ENCODE measurements around the gene ADAMTSL3. TPM values are rescaled to one million over a fixed set of nuclear protein-coding genes. Genes with fewer than 3 reads are reported as not detected.

ADAMTSL3 gene
- total RNA-seq, 3 donors from 2014 or later (not counting 1 experiment from before 2014, with no cell fraction given) = 0.14 to 0.43 (median 0.25) TPM

GRCh38 chr15:83746231-83746630, 92.3 kb downstream of the ADAMTSL3 start:
- no peaks in the 10 kb centered on the region for H3K36me3 ChIP-seq (ENCODE audit: control insufficient read depth, insufficient read depth, low read length)
- no peaks in the 10 kb centered on the region for H3K4me1 ChIP-seq (ENCODE audit: control insufficient read depth, insufficient read depth, low read length)
- no peak overlapping the region for H3K4me3 Mint-ChIP-seq
- 92% methylated on average over 4 of the region's 4 CpGs for WGBS (ENCODE audit: insufficient coverage)
- intact Hi-C loops (cut with micrococcal nuclease) = no loop called here
- H3K4me1 Mint-ChIP-seq = no peaks in the 10 kb centered on the region
- H3K27me3 Mint-ChIP-seq (ENCODE audit: low read depth in 2 of 2) = no peaks in the 10 kb centered on the region
- no peak overlapping the region for H3K27ac Mint-ChIP-seq
- H3K9me3 ChIP-seq (ENCODE audit: control insufficient read depth, insufficient read depth, low read length) = no peaks in the 10 kb centered on the region
- DNase-seq (no peak), ATAC-seq (no peak)
- no peaks in the 10 kb centered on the region for H3K27me3 ChIP-seq (ENCODE audit: control insufficient read depth, insufficient read depth, low read length)
- H3K4me3 ChIP-seq (ENCODE audit: low read length) = no peak overlapping the region
- H3K27ac ChIP-seq (ENCODE audit: low read length) = no peak overlapping the region
- H3K36me3 Mint-ChIP-seq = no peaks in the 10 kb centered on the region
- no peak for TF ChIP-seq CTCF (IDR thresholded peaks at IDR 0.05)
- H3K9me3 Mint-ChIP-seq = peaks cover 0 to 2% of the 10 kb centered on the region in 2 donors

- 53% methylated on average over 4 of the region's 5 CpGs for WGBS (ENCODE audit: insufficient coverage)
- H3K4me3 Mint-ChIP-seq = no peak overlapping the region
- H3K4me1 Mint-ChIP-seq = no peaks in the 10 kb centered on the region
- no peaks in the 10 kb centered on the region for H3K4me1 ChIP-seq (ENCODE audit: control insufficient read depth, insufficient read depth, low read length)
- no peak overlapping the region for H3K27ac ChIP-seq (ENCODE audit: low read length)
- no peak for ATAC-seq
- no peaks in the 10 kb centered on the region for H3K27me3 Mint-ChIP-seq (ENCODE audit: low read depth in 2 of 2)
- H3K9me3 ChIP-seq (ENCODE audit: control insufficient read depth, insufficient read depth, low read length) = no peaks in the 10 kb centered on the region
- no peaks in the 10 kb centered on the region for H3K36me3 ChIP-seq (ENCODE audit: control insufficient read depth, insufficient read depth, low read length)
- no peak for TF ChIP-seq CTCF (IDR thresholded peaks at IDR 0.05)
- no peak overlapping the region for H3K4me3 ChIP-seq (ENCODE audit: low read length)
- no peaks in the 10 kb centered on the region for H3K36me3 Mint-ChIP-seq
- intact Hi-C loops (cut with micrococcal nuclease) = no loop called here
- peaks cover 0 to 2% of the 10 kb centered on the region in 2 donors for H3K9me3 Mint-ChIP-seq
- H3K27me3 ChIP-seq (ENCODE audit: control insufficient read depth, insufficient read depth, low read length) = no peaks in the 10 kb centered on the region
- no peak for DNase-seq
- H3K27ac Mint-ChIP-seq = no peak overlapping the region
Measured at GRCh38 chr15:83747050-83747717, 93.3 kb downstream of the ADAMTSL3 start.

DNA sequence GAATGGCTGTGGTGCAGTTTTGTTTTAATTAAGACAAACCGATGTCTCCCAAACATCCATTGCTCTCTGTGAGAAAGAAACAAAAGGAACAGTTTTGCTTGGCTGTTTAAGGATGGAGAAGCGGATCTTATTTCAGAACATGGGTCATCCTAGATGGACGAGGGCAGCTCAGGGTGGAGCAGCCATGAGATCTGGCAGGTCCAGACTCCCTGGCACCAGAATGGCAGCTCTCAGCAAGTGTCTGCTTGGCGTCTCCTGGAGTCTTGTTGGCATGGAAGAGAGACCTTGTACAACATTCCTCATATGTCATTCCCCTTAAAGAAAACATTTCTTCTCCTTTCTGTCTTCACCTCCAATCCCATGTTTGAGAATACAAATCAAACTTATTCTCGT, 93.8 kb downstream of the ADAMTSL3 start:
- Mint-ChIP-seq H3K4me1 (no peaks in the 10 kb centered on the region), H3K9me3 (peaks cover 0 to 2% of the 10 kb centered on the region in 2 donors), H3K4me3 (no peak overlapping the region), H3K36me3 (no peaks in the 10 kb centered on the region), H3K27me3 (ENCODE audit: low read depth in 2 of 2) (no peaks in the 10 kb centered on the region), H3K27ac (no peak overlapping the region)
- TF ChIP-seq CTCF (IDR thresholded peaks at IDR 0.05) = no peak
- Histone ChIP-seq H3K27ac (ENCODE audit: low read length) (no peak overlapping the region), H3K36me3 (ENCODE audit: control insufficient read depth, insufficient read depth, low read length) (no peaks in the 10 kb centered on the region), H3K4me1 (ENCODE audit: control insufficient read depth, insufficient read depth, low read length) (no peaks in the 10 kb centered on the region), H3K4me3 (ENCODE audit: low read length) (no peak overlapping the region), H3K9me3 (ENCODE audit: control insufficient read depth, insufficient read depth, low read length) (no peaks in the 10 kb centered on the region), H3K27me3 (ENCODE audit: control insufficient read depth, insufficient read depth, low read length) (no peaks in the 10 kb centered on the region)
- ATAC-seq (no peak), DNase-seq (no peak)
- 77% methylated on average over 5 of the region's 5 CpGs for WGBS (ENCODE audit: insufficient coverage)
- intact Hi-C loops (cut with micrococcal nuclease) = no loop called here
